Activated T-cell treated with anti-CD3 and anti-CD28 coated beads, Interleukin-2, amount 50 U/mL, for 24 hours (primary cell): ENCODE results near the gene INPP5K.
"Not testable (repeated sequence)": the region's sequence is repeated elsewhere in the genome, so short reads cannot be mapped to it uniquely, and the experiment has no call there.

Experiments used
- DNase-seq: peaks from one replicate; pipeline ENCODE4 v3.0.0-alpha.2; 2020
- H3K27ac Mint-ChIP-seq: 2 replicates; pipeline ENCODE4 v1.8.0; 2020; ENCODE audit warnings: mild to moderate bottlenecking, mixed read lengths
- H3K27me3 Mint-ChIP-seq: 2 replicates; pipeline ENCODE4 v1.8.0; 2020; ENCODE audit warnings: mixed read lengths
- H3K36me3 Mint-ChIP-seq: 2 replicates; pipeline ENCODE4 v1.8.0; 2020; ENCODE audit warnings: low read depth, mixed read lengths
- H3K4me1 Mint-ChIP-seq: 2 replicates; pipeline ENCODE4 v1.8.0; 2020; ENCODE audit warnings: low read depth, mixed read lengths
- H3K4me3 Mint-ChIP-seq: 2 replicates; pipeline ENCODE4 v1.8.0; 2020; ENCODE audit warnings: mild to moderate bottlenecking, moderate library complexity, mixed read lengths
- H3K9me3 Mint-ChIP-seq: 2 replicates; pipeline ENCODE4 v1.8.0; 2020; ENCODE audit warnings: mixed read lengths

Gene INPP5K

DNA sequence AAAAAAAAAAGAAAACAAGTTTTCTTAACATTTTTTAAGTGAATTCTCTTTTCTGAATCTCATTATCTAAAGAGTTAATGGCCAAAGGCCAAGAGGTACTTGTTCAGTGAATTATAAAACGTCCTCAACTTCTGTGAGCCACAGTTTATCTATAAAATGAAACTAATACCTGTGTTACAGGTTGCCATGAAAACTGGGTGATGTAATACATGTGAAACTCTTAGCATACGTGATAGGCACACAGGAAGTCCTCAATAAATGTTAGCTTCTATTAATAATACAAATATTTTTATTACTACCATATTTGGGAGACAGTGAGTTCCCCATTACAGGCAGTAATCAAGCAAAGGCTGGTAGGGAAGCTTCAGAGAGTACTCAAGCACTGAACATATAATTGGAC is 13.5 kb upstream of the INPP5K start:
- H3K4me3 Mint-ChIP-seq, result no peak overlapping the region
- H3K9me3 Mint-ChIP-seq, result no peaks in the 10 kb centered on the region
- H3K36me3 Mint-ChIP-seq, result peaks cover 83% of the 10 kb centered on the region
- peaks cover 20% of the 10 kb centered on the region for H3K4me1 Mint-ChIP-seq
- no peaks in the 10 kb centered on the region for H3K27me3 Mint-ChIP-seq
- DNase-seq, result no peak
- peak overlapping the region; percentile 53 for H3K27ac Mint-ChIP-seq

DNA sequence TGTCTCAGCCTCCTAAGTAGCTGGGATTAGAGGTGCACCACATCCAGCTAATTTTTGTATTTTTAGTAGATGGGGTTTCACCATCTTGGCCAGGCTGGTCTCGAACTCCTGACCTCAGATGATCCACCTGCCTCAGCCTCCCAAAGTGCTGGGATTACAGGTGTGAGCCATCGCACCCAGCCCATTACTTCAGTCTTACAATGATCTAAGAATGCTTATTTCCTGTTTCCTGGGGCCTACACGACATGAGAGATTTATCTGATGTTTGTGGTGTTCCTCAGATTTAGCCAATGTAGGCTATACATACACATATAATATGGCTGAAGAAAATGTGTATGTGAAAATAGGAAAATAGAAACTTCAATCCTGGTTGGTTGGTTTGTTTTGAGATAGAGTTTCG is 10.5 kb upstream of the INPP5K start:
- not testable (repeated sequence) for H3K9me3 Mint-ChIP-seq, H3K27me3 Mint-ChIP-seq, H3K4me3 Mint-ChIP-seq, DNase-seq
- Mint-ChIP-seq H3K27ac (peak overlapping the region; percentile 37), H3K4me1 (peaks cover 20% of the 10 kb centered on the region), H3K36me3 (peaks cover 73% of the 10 kb centered on the region)

DNA sequence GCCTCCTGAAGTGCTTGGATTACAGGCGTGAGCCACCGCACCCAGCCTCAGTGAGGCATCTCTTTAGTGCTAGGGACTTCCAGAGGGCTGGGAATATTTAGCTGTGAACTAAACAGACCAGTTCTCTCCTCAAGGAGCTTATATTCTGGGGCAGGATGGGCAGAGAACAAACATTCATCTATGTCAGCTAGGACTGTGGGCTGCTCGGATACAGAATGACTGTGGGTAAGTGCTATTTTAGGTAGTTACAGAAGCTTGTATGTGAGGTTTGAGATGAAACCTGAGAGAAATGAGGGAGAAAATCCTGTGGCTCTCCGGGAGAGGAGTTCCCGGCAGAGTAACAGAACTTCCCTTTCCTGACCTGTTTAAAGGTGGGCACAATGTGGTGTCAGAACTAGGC is 6.2 kb upstream of the INPP5K start:
- Mint-ChIP-seq H3K36me3 (peaks cover 83% of the 10 kb centered on the region), H3K27me3 (no peaks in the 10 kb centered on the region)

DNA sequence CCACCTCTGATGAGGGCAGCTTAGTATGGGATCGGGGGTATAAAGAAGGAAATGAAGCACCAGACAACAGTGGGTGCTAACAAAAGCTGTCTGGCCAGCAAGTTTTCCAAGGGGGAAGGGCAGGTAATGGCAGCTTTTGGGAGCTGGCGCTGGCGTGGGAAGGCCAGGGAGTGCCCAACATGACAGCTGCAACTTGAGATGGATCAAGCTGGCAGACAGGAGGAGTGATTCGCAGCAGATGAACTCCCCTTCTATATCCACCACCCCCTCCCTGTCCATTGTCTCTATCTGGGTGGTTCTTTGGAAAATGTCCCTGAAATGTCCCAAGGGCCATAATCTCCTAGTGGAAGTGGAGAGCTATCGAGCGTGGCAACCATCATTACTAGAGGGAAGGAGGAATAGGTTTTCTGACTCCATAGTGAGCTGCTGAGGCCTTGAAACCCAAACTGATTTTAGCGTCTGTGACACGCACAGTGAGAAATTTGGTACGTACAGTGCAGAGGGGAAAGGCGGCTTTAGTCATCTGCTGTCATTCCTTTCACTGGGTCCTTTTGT is 4.8 kb upstream of the INPP5K start:
- no peak for DNase-seq
- H3K9me3 Mint-ChIP-seq, result no peaks in the 10 kb centered on the region
- no peaks in the 10 kb centered on the region for H3K27me3 Mint-ChIP-seq
- H3K4me3 Mint-ChIP-seq, result no peak overlapping the region
- peaks cover 13% of the 10 kb centered on the region for H3K4me1 Mint-ChIP-seq
- peaks cover 76% of the 10 kb centered on the region for H3K36me3 Mint-ChIP-seq
- peak overlapping the region; percentile 14 for H3K27ac Mint-ChIP-seq

More for the DNA sequence above, 6.2 kb upstream of the INPP5K start:
- peaks cover 21% of the 10 kb centered on the region for H3K4me1 Mint-ChIP-seq
- H3K9me3 Mint-ChIP-seq, result no peaks in the 10 kb centered on the region
- no peak overlapping the region for H3K4me3 Mint-ChIP-seq
- peak overlapping the region; percentile 2 for H3K27ac Mint-ChIP-seq
- DNase-seq, result no peak

DNA sequence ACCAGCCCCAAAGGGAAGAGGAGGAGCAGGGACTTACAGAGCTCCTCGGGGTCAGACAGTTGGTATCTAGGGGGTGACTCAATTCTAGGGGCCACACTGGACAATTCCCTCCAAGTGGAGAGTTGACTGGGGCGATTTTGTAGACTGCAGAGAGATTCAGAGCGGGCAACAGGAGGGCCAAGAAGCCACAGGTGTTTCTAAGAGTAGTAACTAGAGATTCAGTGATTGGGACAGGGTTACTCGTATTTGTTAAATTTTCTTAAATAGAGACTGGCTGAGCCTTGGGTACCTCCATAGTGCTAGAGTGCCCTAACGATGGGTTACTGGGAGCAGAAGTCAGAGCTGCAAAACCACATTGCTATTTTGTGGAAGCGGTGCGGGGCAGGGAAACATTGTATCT is 3.3 kb upstream of the INPP5K start:
- H3K9me3 Mint-ChIP-seq, result no peaks in the 10 kb centered on the region
- no peak overlapping the region for H3K27ac Mint-ChIP-seq
- H3K4me3 Mint-ChIP-seq, result no peak overlapping the region
- H3K27me3 Mint-ChIP-seq, result no peaks in the 10 kb centered on the region
- H3K4me1 Mint-ChIP-seq, result peaks cover 24% of the 10 kb centered on the region
- H3K36me3 Mint-ChIP-seq, result peaks cover 70% of the 10 kb centered on the region
- DNase-seq, result no peak

DNA sequence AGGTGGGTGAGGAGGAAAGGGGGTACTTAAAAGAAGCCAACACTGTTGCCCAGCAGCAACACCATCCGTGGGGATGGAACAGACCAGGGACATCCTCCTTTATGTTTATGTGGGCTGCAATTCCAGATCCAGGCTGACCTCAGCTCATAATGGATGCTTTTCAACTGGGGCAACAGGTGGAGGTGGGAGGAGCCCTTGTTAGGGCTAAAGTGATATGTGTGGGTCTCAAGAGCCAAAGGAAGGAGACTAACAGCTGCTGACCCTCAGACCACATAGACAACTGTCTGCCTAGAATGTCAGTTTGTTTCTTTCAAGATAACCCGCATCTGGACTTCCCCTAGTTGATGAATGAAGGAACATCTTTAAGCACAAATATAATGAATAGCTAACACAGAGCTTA is 2.0 kb upstream of the INPP5K start:
- H3K36me3 Mint-ChIP-seq, result peaks cover 72% of the 10 kb centered on the region

DNA sequence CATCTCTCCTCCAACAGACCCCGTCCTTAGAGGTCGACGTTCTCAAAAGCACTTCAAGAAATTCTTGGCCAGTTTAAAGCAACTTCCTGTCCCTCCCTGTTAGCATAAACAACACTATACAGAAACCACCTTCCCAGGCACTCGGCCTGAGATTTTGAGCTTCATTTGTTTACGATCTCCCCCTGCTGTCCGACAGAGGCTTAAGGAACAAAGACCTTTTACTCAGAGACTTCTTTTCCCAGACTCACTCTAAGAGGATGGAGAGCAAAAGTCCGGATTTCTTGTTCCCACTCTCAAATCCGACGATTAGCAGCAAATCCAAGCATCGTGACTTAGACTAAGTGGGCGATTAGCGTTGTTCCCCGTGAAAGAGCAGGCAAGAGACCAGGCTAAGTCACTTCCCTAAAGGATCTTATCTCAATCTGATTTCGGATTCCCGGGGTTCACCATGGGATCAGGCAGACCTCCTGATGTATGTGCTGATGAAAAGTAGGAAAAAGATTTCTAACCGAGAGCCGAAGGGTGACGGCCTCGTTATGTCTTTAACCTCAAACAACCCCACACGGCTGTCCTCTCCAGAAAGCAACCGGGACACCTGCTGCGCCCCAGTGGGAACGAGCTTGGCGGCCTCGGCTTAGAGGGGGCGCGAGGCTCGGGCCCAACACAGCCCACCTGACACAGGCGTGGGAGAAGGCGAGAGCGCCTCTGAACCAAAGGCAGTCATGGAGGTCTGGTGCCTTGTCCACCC is 598 bp downstream of the INPP5K start:
- Mint-ChIP-seq H3K4me3 (peak overlapping the region; percentile 87), H3K9me3 (no peaks in the 10 kb centered on the region), H3K36me3 (peaks cover 72% of the 10 kb centered on the region), H3K27ac (peak overlapping the region; percentile 91), H3K27me3 (no peaks in the 10 kb centered on the region), H3K4me1 (peaks cover 31% of the 10 kb centered on the region)
- DNase-seq, result peak; percentile 43

More for the DNA sequence above, 2.0 kb upstream of the INPP5K start:
- DNase-seq, result no peak
- peak overlapping the region; percentile 87 for H3K4me3 Mint-ChIP-seq
- no peaks in the 10 kb centered on the region for H3K27me3 Mint-ChIP-seq
- H3K9me3 Mint-ChIP-seq, result no peaks in the 10 kb centered on the region
- H3K4me1 Mint-ChIP-seq, result peaks cover 31% of the 10 kb centered on the region
- peak overlapping the region; percentile 88 for H3K27ac Mint-ChIP-seq

DNA sequence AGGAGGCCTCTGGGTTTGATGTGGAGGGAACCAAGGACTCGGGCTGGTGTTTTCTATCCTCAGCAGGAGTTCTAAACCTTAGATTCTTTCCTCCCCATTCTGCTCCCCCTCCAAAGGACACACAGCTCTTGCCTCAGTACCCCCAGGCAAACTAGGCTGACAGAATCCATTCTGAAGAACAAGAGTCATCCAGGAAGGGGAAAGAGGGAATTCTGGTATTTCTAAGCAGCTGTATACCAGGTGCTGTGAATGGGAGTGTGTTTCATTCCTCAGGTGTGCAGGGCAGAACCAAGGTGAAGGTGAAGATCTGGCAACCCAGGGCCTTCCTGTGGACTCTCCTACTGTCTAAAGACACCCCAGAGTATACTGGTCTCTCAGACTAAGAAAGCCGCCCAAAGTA is 4.1 kb downstream of the INPP5K start:
- H3K4me3 Mint-ChIP-seq, result no peak overlapping the region
- no peak overlapping the region for H3K27ac Mint-ChIP-seq
- no peaks in the 10 kb centered on the region for H3K27me3 Mint-ChIP-seq
- peaks cover 65% of the 10 kb centered on the region for H3K36me3 Mint-ChIP-seq
- DNase-seq, result no peak
- peaks cover 26% of the 10 kb centered on the region for H3K4me1 Mint-ChIP-seq
- H3K9me3 Mint-ChIP-seq, result no peaks in the 10 kb centered on the region

DNA sequence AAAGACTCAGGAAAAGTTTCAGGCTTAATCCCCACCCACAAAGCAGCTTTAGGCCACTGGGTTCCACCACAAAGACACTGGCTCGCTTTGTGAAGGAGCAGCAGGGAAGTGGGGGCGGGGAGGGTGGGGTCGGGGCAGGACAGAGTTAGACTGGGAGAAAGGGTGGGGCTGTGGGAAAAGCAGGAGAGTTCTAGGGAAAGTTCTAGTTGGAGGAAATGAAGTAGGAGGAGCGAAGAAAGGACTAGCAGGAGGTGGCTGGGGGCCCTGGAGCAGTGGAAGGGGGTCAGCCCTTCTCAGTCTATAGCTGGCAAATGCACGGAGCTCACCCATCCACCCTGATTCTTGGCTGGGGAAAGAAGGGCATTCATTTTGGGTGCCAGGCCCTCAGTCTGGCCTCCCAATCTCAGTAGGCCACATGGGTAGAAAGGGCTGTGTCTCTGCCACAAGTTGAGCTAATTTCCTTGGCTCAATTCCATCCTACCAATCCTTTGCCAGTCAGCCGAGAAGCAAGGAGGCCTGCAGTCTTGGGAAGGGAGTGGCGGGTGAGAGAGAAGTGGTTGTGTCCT is 4.6 kb downstream of the INPP5K start:
- Mint-ChIP-seq H3K36me3 (peaks cover 66% of the 10 kb centered on the region), H3K9me3 (no peaks in the 10 kb centered on the region), H3K4me3 (no peak overlapping the region), H3K27me3 (no peaks in the 10 kb centered on the region), H3K4me1 (peaks cover 26% of the 10 kb centered on the region), H3K27ac (no peak overlapping the region)
- no peak for DNase-seq

DNA sequence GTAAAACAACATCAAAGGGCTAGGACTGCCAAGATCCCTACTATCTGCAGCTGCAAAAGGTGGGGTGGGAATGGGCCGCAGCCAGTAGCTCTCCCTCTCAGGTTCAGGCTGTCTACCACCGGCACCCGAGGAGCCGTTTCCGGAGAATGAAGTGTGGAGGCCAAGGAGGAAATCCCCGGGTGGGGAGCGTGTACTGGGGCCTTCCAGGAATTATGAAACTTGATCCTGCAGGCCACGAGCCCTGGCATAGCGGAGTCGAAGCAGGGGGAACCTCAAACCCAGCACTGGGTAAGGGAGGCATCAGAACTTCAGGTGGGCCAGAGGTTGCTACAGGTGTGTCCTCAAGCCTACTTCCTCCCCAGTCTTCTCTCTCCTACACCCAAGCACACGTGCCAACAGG is 5.1 kb downstream of the INPP5K start:
- H3K36me3 Mint-ChIP-seq, result peaks cover 70% of the 10 kb centered on the region
- H3K27ac Mint-ChIP-seq, result no peak overlapping the region

DNA sequence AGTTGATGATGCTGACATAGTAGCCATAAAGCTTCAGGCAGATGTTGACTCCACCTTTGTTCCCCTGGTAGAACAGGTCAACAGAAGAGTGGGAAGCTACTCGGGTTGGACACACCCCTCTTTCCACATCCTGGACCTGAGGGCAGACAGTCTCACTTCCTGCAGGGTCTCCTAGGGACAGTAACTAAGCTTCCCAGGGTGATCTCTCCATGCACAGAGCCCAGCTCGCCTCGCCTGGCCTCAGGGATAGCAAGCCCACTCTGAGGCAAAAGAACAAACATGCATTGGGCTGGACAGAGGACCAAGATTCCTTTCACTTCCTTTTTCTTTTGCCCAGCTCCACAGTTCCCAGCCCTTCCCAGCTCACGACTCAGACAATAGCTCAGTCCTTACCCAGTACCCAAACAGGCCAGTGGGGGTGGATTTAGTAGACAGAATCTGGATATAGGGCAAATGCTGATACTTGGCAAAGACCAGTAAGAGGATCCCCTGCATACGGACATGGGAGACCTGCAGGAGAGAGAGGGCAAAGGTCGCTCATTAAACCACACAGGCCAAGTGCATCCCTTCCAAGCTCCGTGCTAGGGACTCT is 7.0 kb downstream of the INPP5K start:
- H3K9me3 Mint-ChIP-seq, result no peaks in the 10 kb centered on the region
- H3K27ac Mint-ChIP-seq, result no peak overlapping the region
- H3K4me3 Mint-ChIP-seq, result no peak overlapping the region
- H3K27me3 Mint-ChIP-seq, result no peaks in the 10 kb centered on the region
- peaks cover 69% of the 10 kb centered on the region for H3K36me3 Mint-ChIP-seq
- DNase-seq, result no peak
- peaks cover 9% of the 10 kb centered on the region for H3K4me1 Mint-ChIP-seq

More for the DNA sequence above, 5.1 kb downstream of the INPP5K start:
- no peaks in the 10 kb centered on the region for H3K27me3 Mint-ChIP-seq
- no peak for DNase-seq
- peaks cover 26% of the 10 kb centered on the region for H3K4me1 Mint-ChIP-seq
- no peaks in the 10 kb centered on the region for H3K9me3 Mint-ChIP-seq
- H3K4me3 Mint-ChIP-seq, result no peak overlapping the region

DNA sequence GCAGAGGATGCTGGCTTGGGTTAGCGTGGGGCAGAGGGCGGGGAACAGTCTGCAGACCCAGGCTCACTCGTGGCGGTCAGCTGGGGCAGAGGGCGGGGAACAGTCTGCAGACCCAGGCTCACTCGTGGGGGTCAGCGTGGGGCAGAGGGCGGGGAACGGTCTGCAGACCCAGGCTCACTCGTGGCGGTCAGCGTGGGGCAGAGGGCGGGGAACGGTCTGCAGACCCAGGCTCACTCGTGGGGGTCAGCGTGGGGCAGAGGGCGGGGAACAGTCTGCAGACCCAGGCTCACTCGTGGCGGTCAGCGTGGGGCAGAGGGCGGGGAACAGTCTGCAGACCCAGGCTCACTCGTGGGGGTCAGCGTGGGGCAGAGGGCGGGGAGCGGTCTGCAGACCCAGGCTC is 7.7 kb downstream of the INPP5K start:
- DNase-seq, H3K27ac Mint-ChIP-seq, H3K27me3 Mint-ChIP-seq, H3K9me3 Mint-ChIP-seq, H3K4me1 Mint-ChIP-seq, H3K4me3 Mint-ChIP-seq: not testable (repeated sequence)
- peaks cover 70% of the 10 kb centered on the region for H3K36me3 Mint-ChIP-seq

DNA sequence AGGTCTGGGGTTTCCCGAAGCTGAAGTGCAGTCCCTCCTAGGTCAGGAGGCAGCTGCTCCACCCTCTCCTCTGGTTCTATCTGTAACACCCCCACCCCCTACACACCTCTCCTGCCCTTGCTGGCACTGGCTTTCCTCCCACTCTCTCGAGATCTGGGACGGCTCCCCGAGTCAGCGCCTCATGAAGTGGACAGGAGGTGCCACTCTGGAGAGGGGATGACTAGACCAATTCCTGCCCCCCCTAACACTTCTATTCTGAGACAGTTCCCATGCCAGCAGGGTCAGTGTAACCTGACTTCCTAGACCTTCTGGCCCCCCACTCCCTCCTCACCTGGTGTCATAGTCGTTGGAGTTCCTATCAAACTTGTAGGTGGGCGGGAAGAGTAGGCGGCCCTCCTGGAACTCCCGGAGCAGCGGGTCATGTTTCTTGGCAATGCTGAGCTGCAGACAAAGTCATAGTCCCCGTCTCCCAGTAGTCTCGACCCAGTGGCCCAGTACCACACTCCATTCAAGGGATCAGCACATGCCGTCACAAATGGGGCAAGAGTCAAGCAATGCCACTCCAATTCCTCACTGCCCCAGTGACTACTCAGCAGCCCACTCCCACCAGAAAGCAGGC is 9.7 kb downstream of the INPP5K start:
- Mint-ChIP-seq H3K9me3 (no peaks in the 10 kb centered on the region), H3K36me3 (peaks cover 54% of the 10 kb centered on the region), H3K4me1 (peaks cover 5% of the 10 kb centered on the region), H3K27me3 (no peaks in the 10 kb centered on the region), H3K4me3 (no peak overlapping the region), H3K27ac (no peak overlapping the region)
- DNase-seq, result no peak

DNA sequence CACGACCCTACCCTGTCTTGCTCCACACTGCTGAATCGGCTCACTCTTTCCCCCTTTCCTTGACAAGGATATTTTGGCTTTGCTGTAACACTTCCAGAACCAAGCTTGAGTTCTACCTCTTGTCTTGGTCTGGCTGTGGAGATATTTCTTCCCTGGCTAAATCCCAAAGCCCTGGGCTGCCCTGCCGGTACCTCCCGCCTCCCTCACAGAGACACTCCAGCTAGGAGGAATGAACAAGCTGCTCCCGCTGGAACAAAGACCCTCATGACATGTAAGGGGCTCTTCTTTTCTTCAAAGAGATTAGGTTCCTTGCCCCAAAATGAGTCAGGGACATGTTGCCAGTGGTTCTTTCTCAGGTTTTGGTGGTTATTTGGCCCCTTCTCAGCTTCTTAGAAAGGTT is 10.8 kb downstream of the INPP5K start:
- no peaks in the 10 kb centered on the region for H3K27me3 Mint-ChIP-seq
- no peak overlapping the region for H3K27ac Mint-ChIP-seq
- H3K4me3 Mint-ChIP-seq, result no peak overlapping the region
- H3K36me3 Mint-ChIP-seq, result peaks cover 48% of the 10 kb centered on the region
- H3K4me1 Mint-ChIP-seq, result peaks cover 5% of the 10 kb centered on the region
- no peaks in the 10 kb centered on the region for H3K9me3 Mint-ChIP-seq
- no peak for DNase-seq

DNA sequence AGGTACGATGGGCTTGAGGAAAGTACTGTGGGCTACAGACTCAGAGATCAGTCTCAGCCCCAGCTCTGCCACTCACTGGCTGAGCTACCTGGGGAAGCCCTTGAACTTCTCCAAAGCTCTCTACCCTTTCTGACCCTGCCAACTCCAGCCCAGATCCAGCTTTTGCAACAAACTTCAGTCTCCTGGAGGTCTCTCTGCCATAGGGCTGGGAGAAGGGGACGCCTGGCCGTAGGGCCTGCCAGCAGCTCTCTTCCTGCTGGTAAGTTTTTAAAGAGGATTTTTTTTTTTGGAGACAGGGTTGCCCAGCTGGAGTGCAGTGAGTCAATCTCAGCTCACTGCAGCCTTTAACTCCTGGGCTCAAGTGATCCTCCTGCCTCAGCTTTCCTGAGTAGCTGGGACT is 11.5 kb downstream of the INPP5K start:
- peaks cover 4% of the 10 kb centered on the region for H3K4me1 Mint-ChIP-seq
- DNase-seq, result no peak
- H3K27me3 Mint-ChIP-seq, result no peaks in the 10 kb centered on the region
- H3K36me3 Mint-ChIP-seq, result peaks cover 44% of the 10 kb centered on the region
- no peak overlapping the region for H3K27ac Mint-ChIP-seq
- no peak overlapping the region for H3K4me3 Mint-ChIP-seq
- H3K9me3 Mint-ChIP-seq, result no peaks in the 10 kb centered on the region
